Hematopoietic multipotent progenitor cell treated with erythropoietin and hydrocortisone succinate and interleukin-3 and kit ligand, for 6 days (in vitro differentiated cells): ENCODE results near the gene NBPF1.
"Not testable (repeated sequence)": the region's sequence is repeated elsewhere in the genome, so short reads cannot be mapped to it uniquely, and the experiment has no call there.

Experiments
- DNase-seq: peaks from one replicate; pipeline ENCODE4 v3.0.0-alpha.2; 2015

NBPF1 gene

DNA sequence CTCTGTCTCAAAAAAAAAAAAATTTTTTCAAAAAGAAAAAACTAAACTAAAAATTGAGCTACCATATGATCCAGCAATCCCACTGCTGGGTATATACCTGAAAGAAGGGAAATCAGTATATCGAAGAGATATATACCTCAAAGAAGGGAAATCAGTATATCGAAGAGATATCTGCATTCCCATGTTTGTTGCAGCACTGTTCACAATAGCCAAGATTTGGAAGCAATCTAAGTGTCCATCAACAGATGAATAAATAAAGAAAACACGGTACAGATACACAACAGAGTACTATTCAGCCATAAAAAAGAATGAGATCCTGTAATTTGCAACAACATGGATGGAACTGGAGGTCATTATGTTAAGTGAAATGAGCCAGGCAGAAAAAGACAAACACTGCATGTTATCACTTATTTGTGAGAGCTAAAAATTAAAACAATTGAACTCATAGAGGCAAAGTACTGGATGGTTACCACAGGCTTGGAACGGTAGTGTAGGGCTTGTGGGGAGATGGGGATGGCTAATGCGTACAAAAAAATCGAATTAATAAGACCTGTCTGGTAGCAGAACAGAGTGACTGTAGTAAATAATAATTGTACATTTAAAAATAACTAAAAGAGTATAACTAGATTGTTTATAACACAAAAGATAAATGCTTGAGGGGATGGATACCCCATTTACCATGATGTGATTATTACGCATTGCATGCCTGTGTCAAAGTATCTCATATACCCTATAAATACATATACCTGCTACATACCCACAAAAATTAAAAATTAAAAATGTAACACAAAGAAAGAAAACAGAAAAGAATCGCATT, 28.0 kb upstream of the NBPF1 start:
- not testable (repeated sequence) for DNase-seq

DNA sequence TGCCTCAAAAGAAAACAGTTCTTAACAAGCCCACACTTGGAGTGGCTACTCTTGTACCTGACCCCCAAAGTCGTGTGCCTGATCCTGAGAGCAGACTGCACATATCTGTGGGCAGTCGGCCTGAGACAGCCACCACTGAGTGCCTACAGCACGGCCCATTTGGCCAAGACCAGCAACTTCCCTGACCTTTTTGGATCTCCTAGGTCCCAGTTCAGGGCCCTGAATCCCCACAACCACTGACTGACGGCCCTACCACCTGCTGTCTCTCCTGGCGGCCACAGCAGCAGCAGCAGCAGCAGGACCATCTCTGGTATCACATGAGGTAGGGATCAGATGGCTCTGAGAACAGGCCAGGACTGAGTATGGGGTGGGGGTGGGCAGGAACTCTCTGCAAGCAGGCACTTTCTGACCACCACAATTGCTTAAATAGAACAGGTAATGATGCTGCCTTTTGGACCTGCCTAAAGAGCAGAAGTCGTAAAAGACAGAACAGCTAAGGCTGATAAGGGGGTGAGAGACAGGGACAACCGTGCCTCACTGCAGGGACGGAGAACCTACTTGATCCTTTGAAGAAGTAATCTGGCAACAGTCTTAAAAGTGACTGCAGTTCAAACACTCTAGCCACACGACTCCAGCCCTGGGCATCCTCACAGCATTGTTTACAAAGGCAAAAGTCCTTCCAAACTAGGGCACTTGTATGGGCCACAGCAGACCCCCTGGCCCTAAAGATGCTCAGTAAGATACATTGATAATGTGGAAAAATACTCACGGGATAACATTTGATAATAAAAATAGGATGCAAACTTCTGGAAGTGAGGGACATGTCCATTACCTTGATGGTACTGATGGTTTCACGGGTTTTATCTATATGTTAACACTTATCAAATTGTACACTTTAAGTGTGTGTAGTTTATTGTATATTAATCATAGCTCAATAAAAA, 26.0 kb upstream of the NBPF1 start:
- DNase-seq, result not testable (repeated sequence)

DNA sequence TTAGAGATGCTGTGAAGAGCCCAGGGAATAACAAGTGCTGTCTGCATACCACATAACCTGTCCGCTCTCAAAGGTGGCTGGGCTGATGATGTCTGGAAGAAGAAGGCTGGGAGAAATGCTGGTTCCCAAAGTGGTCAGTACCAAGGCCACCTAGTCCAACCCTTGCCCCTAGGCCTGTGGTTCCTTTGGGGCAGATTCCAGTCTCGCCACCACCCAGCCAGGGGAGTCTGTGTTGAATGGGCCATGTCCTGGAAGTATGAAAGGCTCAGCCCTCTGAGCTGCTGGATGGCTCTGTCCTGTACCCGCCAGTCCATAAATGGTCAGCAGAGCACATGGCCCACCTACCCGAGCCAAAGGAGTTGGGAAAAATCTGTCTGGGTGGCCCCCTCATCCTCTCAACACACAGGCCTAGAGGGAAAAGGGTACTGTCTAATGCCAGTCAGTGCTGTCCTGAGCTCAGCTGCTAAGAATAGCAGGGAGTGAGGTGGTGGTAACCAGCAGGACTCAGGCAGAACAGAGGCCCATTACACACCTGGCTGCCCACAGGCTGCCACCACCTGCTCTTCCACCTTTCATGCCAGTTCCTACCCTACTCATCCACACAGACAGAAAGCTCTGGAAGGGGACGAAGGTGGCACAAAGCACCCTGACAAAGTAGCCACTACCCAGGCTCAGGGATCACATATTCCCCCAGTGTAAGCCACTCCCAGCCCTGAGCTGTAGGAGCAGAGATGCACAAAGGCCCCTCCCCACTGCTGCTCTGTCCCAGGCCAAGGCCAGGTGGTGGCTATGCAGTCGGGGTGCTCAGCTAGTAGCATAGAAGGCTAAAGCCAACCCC, 24.8 kb upstream of the NBPF1 start:
- not testable (repeated sequence) for DNase-seq

DNA sequence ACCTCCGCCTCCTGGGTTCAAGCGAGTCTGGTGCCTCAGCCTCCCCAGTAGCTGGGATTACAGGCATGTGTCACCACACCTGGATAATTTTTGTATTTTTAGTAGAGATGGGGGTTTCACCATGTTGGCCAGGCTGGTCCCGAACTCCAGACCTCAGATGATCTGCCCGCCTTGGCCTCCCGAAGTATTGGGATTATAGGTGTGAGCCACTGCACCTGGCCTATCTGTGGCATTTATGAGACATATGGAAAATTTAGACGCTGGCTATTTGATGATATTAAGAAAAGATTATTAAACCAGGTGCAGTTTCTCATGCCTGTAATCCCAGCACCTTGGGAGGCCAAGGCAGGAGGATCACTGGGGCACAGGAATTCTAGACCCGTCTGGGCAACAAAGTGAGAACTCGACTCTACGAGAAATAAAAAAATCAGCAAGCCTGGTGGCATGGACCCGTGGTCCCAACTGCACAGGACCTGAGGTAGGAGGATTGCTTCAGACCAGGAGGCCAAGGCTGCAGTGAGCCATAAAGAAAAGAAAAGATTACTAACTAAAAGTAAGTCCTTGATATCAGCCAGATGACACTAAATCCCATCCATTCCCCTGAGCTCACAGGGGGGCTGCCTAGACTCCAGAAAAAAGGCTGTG, 23.3 kb upstream of the NBPF1 start:
- not testable (repeated sequence) for DNase-seq

DNA sequence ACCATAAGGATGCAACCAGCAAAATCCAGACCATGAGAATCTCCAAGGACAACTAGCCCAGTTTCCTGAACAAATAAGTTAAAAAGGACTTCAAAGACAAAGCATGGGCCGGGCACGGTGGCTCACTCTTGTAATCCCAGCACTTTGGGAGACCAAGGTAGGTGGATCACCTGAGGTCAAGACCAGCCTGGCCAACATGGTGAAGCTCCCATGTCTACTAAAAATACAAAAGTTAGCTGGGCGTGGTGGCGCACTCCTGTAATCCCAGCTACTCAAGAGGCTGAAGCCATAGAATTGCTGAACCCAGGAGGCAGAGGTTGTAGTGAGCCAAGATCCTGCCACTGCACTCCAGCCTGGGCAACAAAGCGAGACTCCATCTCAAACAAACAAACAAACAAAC, 22.6 kb upstream of the NBPF1 start:
- not testable (repeated sequence) for DNase-seq

DNA sequence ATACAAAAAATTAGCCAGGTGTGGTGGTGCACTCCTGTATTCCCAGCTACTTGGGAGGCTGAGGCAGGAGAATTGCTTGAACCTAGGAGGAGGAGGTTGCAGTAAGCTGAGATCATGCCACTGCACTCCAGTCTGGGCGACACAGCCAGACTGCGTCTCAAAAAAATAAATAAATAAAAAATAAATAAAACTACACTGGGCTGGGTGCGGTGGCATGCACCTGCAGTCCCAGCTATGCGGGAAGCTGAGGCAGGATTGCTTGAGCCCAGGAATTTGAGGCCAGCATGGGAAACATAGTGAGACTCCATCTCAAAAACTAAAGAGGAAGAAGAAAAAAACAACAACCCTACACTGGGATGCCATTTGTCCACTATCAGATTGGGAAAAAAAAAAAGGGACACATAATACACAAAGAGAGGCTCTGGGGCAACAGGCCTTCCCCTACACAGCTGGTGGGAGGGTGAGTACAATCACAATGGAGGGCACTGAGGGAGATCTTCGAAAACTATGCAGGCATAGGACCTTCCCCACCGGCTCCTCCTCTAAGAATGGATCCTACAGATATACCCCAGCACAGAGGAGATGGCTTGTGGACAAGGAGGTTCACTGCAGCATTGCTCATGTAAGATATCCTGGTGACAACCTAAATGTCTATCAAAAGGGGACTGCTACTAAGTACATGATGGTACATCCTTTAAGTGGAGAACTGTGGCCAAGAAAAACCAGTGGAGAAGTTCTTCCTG, 20.3 kb upstream of the NBPF1 start:
- not testable (repeated sequence) for DNase-seq

DNA sequence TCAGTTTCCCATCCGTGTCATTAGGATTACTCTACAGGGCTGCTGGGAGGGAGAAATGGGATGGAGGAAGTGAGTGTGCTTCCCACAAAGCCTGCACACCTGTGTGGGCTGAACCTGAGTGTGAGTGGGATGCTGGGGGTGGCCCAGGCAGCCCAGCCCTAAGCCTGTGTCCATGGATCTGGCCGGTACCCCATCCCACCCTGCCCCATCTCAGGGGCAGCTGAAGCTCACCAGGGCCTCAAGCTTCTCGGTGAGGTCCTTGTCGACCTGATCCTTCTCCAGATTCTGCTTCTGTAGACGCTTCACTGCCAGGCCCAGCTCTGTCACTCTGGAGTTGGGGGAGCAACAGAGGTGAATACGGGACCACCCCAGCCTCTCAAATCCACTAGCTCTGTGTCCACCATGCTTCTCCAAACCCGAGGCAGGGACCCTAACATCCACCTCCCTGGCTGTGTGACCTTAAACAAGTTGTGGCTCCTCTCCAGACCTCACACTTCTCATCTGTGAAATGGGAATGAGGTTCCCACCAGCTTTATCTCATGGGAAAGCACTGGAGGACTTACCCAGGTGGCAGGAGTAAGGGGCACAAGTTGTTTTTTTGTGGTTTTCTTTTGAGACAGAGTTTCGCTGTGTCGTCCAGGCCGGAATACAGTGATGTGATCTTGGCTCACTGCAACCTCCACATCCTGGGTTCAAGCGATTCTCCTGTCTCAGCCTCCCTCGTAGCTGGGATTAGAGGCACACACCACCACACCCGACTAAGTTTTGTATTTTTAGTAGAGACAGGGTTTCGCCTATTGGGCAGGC, 18.9 kb upstream of the NBPF1 start:
- not testable (repeated sequence) for DNase-seq

DNA sequence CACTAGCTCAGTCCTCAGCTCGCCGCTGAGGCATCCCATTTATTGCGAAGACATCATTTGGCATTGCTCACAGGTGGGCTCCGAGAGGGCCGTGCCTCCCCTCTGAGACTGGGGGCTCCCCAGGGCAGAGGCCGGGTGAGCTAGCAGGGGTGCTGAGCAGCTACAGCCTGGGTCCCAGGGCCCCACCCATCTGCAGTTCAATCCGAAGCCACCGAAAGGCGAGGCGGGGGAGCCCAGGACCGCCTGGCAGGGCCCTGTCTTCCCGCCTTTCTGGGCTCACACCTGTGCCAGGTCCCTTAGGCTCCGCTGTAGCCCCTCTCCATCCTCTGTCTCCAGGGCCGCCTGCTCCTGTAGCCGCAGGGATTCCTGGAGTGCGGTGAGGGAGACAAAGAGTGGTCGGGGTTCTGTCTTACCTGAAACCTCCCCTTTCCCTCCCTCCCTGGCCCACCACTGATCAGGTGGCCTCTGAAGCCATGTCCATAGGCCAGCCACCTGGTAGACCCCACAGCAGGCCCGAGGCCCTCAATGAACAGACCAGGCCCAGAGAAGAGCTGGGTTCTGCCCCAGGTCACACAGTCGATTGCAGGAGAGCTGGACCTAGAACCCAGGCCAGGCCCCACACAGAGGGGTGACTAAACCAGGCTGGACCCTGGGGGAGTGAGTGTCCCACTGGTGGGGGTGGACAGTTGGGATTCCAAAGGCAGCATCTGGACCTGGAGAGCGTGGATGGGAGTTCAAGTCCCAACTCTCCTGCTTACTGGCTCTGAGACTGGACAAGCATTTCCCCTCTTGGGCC, 18.1 kb upstream of the NBPF1 start:
- DNase-seq, result no peak

DNA sequence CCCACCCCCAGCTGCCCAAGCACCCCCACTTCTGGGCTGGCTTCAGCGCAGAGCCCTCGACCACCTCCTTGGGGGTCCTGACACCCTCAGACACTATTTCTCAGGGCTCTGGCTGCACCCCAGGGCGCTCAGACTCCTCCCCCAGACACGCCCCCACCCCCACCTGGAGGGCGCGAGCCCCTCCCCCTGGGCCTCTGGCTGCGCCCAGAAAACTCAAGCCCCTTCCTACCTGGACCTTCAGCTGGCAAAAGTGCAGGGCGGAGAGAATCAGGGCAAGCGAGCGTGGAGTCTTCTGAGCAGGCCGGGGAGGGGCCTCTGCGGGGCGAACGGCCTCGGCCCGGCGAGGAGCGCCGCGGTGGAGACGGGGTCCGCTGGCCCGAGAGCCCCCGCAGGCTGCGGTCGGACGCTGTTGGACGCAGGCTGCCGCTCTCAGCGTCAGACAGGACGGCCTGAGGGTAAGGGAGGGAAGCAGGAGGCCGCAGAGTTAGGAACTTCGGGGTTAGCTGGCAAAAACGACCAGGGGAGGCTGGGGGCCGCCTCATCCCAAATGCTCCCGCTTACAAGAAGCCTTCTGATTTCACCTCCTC, 17.4 kb upstream of the NBPF1 start:
- DNase-seq, result no peak

DNA sequence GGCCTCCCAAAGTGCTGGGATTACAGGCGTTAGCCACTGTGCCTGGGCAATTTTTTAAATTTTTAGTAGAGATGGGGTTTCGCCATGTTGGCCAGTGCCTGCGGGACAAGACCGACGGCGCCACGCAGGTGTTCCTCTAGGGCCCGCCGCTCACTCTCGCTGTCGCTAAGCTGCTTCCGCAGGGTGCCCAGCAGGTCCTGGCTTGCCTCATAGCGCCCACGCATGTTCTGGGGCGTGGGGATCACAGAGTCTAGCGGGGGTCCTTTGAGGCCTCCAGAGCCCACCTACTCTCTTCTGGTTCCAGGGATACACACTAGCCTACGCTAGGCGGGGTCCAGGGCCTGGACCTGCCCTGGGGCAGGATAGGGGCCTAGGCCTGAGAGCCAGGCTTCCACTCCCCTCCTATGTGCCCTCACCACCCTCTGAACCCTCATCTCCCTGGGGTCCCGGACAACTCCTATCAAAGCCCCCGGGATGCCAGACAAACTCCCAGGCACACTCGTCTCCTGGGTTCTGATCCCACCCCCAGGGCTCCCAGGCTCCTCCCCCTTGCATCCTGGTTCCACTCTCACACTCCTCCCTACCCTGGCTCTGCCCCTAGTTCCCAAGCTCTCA, 16.7 kb upstream of the NBPF1 start:
- not testable (repeated sequence) for DNase-seq

DNA sequence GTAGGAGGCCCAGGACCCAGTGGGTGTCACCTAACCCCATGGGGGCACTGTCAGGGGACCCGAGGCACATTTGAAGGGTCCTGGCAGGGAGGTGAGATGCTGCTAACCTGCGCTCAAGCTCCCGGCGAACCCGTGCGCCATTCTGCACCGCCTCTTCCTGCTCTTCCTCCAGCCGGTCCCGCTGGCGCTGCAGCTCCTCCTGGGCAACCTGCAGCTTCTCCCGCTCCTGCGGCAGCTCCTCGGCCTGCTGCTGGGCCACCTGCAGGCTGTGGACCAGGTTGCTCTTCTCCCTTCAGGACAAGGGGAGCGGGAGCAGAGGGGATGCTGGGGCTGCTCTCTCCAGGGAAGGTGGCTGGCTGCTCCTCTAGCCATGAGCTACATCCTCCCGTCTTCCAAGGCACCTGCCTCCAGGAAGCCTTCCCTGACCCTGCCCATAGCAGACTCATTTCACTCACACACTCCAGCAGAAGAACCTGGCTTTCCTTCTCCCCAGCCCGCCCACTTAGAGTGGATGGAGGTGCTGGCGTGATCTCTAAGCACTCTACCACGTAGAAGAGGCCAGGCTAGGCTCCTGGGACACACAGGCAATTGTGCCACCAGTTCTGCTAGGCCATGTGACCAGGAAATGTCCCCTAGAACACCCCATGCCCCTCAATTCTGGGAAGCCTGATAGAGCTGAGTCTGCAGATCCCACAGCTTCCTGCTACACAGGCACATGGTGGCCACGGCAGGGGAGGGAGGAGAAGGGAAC, 15.2 kb upstream of the NBPF1 start:
- DNase-seq, result no peak

DNA sequence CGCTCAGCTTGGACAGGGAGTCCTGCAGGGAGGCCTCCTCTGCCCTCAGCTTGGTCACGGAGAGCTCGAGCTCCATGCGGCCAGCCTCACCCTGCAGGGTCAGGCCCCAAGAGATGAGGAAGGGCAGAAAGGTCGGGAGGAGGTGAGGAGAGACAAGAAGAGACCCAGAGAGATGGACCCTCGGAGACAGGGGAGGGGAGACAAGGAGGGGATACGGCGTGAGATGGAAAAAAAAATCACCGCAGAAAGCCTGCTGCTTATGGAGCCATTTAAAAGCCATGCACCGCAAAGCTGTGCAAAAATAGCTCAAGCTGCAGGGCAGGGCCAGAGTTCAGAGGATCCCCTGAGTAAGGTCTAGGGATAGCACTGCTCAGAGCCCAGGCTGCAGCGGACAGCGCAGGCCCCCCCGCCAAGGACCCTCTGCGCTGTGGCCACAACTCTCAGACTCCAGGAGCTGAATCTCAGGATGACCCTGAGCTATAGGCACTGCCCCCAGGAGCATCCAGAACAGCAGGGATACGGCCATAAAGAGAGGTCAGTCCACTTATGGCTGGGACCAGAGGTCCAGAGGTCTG, 13.1 kb upstream of the NBPF1 start:
- not testable (repeated sequence) for DNase-seq

DNA sequence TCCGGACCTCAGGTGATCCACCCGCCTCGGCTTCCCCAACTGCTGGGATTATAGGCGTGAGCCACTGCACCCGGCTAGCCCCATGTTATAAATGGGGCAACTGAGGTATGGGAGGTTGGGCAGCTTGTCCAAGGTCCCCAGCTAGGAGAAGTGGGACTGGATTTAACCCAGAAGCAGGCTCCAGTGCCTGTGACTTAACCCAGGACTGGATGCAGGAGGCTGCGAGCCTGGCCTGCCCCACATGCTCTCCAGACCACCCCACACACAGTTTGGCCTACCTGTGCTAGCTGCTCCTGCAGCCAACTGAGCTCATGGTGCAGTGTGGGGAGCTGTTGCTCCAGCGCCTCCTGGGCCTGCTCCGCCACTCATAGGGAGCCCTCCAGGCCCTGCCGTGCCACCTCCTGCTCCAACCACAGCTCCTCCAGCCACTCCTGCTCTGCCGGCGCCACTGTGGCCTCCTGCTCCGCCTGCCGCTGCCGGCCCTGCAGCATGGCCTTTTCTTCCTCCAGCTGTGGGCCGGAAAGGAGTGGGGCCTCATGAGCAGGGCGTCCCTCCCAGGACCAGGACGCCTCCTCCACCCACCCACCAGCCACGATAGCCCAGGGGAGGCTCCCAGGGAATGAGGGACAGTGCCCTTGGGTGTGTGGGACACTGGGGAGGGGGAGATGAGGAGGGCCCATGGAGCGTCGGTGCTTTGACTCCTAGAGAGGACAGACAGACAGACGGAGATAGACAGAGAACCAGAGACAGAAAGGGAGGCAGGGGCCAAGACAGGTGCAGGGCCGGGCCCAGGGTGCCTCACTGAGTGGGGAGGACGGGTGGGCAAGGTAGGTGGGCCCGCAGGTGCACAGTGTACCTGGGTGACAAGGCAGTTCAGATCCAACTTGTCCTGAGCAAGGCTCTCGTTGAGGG, 12.4 kb upstream of the NBPF1 start:
- no peak for DNase-seq

DNA sequence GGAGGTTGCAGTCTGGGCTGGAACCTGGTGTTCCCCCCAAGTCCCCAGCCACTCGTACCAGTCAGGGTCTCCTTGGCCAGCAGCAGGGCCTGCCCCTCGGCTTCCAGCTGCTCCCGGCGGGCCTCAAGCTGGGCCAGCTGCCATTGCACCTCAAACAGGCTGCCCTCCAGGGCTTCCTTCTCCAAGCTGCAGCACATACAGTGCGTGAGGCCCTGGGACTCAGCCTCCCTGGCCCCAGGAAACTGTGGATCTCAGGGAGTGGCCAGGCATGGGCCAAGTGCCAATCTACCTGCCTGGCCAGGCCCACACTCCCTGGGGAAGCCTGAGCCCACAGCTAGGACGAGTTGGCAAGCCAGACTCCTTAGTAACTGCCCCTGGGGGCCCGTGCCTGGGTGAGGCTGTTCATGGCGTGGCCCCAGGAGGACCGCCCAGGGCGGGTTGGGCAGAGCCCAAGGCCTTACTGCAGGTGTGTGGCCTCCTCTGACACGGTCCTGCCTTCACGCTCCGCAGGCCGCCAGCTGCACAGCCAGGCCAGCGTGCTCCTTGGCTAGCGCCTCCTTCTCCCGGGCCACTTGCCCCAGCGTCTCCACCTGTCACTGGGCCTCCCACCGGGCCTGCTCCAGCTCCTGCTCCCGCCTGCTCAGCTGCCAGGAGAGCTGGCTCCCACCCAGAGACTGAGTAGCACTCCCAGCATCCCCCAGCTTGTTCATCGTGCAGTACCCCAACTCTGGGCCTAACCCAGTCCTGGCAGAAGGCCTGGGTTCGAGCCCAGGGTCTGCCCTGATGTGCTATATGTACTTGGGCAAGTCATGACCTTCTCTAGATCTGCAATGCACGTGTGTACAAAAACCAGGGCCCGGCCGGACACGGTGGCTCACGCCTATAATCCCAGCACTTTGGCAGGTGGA, 10.7 kb upstream of the NBPF1 start:
- DNase-seq, result not testable (repeated sequence)

DNA sequence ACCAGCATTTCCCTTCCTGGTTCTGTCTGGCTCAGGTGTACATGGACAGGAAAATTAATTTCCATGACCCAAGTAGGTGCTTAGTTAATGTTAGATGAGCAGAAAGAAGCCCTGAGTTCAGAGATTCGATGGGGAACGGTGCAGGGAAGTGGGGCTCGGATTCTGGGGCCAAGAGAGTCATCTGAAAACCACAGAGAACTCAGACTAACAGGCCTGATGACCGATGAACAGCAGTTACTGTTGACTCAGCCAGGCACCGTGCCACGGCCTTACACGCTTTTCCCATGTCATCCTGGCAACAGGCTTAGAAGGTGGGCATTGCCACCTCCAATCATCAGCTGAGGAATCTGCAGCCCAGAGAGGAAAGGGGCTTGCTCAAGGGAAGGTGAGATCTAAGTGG, 10.0 kb upstream of the NBPF1 start:
- not testable (repeated sequence) for DNase-seq
